ENCODE measurements around the gene SERF2. TPM values are rescaled to one million over a fixed set of nuclear protein-coding genes. Genes with fewer than 3 reads are reported as not detected.
"Not testable (repeated sequence)": the region's sequence is repeated elsewhere in the genome, so short reads cannot be mapped to it uniquely, and the experiment has no call there.

Gene SERF2
- polyA plus RNA-seq, 1 donor from 2014 or later, result 726 TPM

- TF ChIP-seq TAF1 (IDR thresholded peaks at IDR 0.05; ENCODE audit: low read depth) (peak; percentile 84), MXI1 (conservative IDR thresholded peaks at IDR 0.05; ENCODE audit: poor library complexity, severe bottlenecking) (peak; percentile 95), RAD21 (conservative IDR thresholded peaks at IDR 0.05) (peak; percentile 25), EP300 (conservative IDR thresholded peaks at IDR 0.05; ENCODE audit: poor library complexity, severe bottlenecking) (peak; percentile 21), SMC3 (conservative IDR thresholded peaks at IDR 0.05; ENCODE audit: poor library complexity) (no peak), POLR2AphosphoS5 (IDR thresholded peaks at IDR 0.05) (peak; percentile 94), EZH2 (IDR thresholded peaks at IDR 0.05; ENCODE audit: borderline replicate concordance, insufficient read depth, low read length, poor library complexity, severe bottlenecking) (no peak)
- TF ChIP-seq, protein P1, sequence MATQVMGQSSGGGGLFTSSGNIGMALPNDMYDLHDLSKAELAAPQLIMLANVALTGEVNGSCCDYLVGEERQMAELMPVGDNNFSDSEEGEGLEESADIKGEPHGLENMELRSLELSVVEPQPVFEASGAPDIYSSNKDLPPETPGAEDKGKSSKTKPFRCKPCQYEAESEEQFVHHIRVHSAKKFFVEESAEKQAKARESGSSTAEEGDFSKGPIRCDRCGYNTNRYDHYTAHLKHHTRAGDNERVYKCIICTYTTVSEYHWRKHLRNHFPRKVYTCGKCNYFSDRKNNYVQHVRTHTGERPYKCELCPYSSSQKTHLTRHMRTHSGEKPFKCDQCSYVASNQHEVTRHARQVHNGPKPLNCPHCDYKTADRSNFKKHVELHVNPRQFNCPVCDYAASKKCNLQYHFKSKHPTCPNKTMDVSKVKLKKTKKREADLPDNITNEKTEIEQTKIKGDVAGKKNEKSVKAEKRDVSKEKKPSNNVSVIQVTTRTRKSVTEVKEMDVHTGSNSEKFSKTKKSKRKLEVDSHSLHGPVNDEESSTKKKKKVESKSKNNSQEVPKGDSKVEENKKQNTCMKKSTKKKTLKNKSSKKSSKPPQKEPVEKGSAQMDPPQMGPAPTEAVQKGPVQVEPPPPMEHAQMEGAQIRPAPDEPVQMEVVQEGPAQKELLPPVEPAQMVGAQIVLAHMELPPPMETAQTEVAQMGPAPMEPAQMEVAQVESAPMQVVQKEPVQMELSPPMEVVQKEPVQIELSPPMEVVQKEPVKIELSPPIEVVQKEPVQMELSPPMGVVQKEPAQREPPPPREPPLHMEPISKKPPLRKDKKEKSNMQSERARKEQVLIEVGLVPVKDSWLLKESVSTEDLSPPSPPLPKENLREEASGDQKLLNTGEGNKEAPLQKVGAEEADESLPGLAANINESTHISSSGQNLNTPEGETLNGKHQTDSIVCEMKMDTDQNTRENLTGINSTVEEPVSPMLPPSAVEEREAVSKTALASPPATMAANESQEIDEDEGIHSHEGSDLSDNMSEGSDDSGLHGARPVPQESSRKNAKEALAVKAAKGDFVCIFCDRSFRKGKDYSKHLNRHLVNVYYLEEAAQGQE (IDR thresholded peaks at IDR 0.05; ENCODE audit: borderline replicate concordance), result peak; percentile 83
- TF ChIP-seq, protein P2, sequence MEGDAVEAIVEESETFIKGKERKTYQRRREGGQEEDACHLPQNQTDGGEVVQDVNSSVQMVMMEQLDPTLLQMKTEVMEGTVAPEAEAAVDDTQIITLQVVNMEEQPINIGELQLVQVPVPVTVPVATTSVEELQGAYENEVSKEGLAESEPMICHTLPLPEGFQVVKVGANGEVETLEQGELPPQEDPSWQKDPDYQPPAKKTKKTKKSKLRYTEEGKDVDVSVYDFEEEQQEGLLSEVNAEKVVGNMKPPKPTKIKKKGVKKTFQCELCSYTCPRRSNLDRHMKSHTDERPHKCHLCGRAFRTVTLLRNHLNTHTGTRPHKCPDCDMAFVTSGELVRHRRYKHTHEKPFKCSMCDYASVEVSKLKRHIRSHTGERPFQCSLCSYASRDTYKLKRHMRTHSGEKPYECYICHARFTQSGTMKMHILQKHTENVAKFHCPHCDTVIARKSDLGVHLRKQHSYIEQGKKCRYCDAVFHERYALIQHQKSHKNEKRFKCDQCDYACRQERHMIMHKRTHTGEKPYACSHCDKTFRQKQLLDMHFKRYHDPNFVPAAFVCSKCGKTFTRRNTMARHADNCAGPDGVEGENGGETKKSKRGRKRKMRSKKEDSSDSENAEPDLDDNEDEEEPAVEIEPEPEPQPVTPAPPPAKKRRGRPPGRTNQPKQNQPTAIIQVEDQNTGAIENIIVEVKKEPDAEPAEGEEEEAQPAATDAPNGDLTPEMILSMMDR (IDR thresholded peaks at IDR 0.05; ENCODE audit: poor library complexity, severe bottlenecking), result no peak
- Histone ChIP-seq H3K4me3 (ENCODE audit: low read length) (peak within 1 kb of the TSS; percentile 84), H4K20me1 (ENCODE audit: insufficient read depth) (no peaks in the 10 kb centered on the region), H3K9me3 (ENCODE audit: low read length) (no peaks in the 10 kb centered on the region), H3K9ac (ENCODE audit: low read length) (peak within 1 kb of the TSS; percentile 78), H3K79me2 (replicated peaks; ENCODE audit: insufficient read depth, low read length) (peaks cover 8% of the 10 kb centered on the region), H3K27me3 (ENCODE audit: insufficient read depth, low read depth, low read length) (no peaks in the 10 kb centered on the region), H3K36me3 (ENCODE audit: insufficient read depth, low read length) (peaks cover 2% of the 10 kb centered on the region), H2AFZ (ENCODE audit: low read depth, low read length) (peak within 1 kb of the TSS; percentile 90), H3K9me2 (ENCODE audit: insufficient read depth, low read length) (no peaks in the 10 kb centered on the region), H3F3A (ENCODE audit: insufficient read depth, low read length, poor library complexity, severe bottlenecking) (no peaks in the 10 kb centered on the region), H3K4me2 (ENCODE audit: low read length) (peak within 1 kb of the TSS; percentile 70), H3K27ac (ENCODE audit: low read length) (peak within 1 kb of the TSS; percentile 82)
Measured at GRCh38 chr15:43800286-43801141, 8.4 kb downstream of the SERF2 start, which contains the start of gene HYPK. Gene HYPK, plus strand, starts transcription at chr15:43800599. Its CDS starts 24 bp downstream, at chr15:43800623.

- H3K4me3 ChIP-seq (ENCODE audit: low read length); H3K36me3 ChIP-seq (ENCODE audit: insufficient read depth, low read length); H3K27me3 ChIP-seq (ENCODE audit: insufficient read depth, low read depth, low read length); H3F3A ChIP-seq (ENCODE audit: insufficient read depth, low read length, poor library complexity, severe bottlenecking); H3K4me2 ChIP-seq (ENCODE audit: low read length); H3K9me3 ChIP-seq (ENCODE audit: low read length); H3K9ac ChIP-seq (ENCODE audit: low read length); H3K9me2 ChIP-seq (ENCODE audit: insufficient read depth, low read length); H3K27ac ChIP-seq (ENCODE audit: low read length); H4K20me1 ChIP-seq (ENCODE audit: insufficient read depth); H3K79me2 ChIP-seq (replicated peaks; ENCODE audit: insufficient read depth, low read length); H2AFZ ChIP-seq (ENCODE audit: low read depth, low read length): not testable (repeated sequence)
Measured at GRCh38 chr15:43802676-43803075, 10.6 kb downstream of the SERF2 start.

Measured in neural cell (in vitro differentiated cells).